Omental fat pad (tissue), 4 donors: ENCODE measurements around the gene OXNAD1. TPM values are rescaled to one million over a fixed set of nuclear protein-coding genes. Genes with fewer than 3 reads are reported as not detected.

ENCODE experiments used
- ATAC-seq: fragments of 150-250 bp; one replicate; pipeline ENCODE4 v1.9.1; 2016; ENCODE audit warnings: mild to moderate bottlenecking, moderate library complexity; ENCODE audit not compliant: low FRiP score
- DNase-seq: peaks from one replicate; pipeline ENCODE4 v3.0.0-alpha.2; 2019; ENCODE audit warnings: low spot score
- CTCF ChIP-seq, 3 donors: fragments of 450-650 bp; IDR thresholded peaks; one replicate each; pipeline ENCODE4 v1.5.1; 2016 to 2017; ENCODE audit warnings: antibody characterized with exemption in 3 of 3, mild to moderate bottlenecking in 3 of 3, moderate library complexity in 2 of 3
- total RNA-seq, 4 donors: library from RNA; depleted of rRNA; stranded (reverse); fragments of >200 nt; gene quantifications; one replicate each; pipeline ENCODE4 v1.1.0, GENCODE V29; 2016

The OXNAD1 gene
- total RNA-seq, 4 donors from 2014 or later = 13.7 to 21.3 (median 15.2) TPM

- ATAC-seq = no peak
- DNase-seq = no peak
- no peak for TF ChIP-seq CTCF (IDR thresholded peaks at IDR 0.05)
Measured at GRCh38 chr3:16330351-16330750, 65.3 kb downstream of the OXNAD1 start.

GRCh38 chr3:16331319-16331883 is 66.4 kb downstream of the OXNAD1 start:
- no peak for DNase-seq
- no peak for TF ChIP-seq CTCF (IDR thresholded peaks at IDR 0.05)
- no peak for ATAC-seq

- ATAC-seq = no peak
- TF ChIP-seq CTCF (IDR thresholded peaks at IDR 0.05) = no peak
- no peak for DNase-seq
Measured at GRCh38 chr3:16332904-16333426, 68.0 kb downstream of the OXNAD1 start.

GRCh38 chr3:16334909-16335308 is 69.9 kb downstream of the OXNAD1 start:
- DNase-seq (no peak), ATAC-seq (no peak)
- TF ChIP-seq CTCF (IDR thresholded peaks at IDR 0.05) = no peak

GRCh38 chr3:16335333-16335732 is 70.3 kb downstream of the OXNAD1 start:
- DNase-seq (no peak), ATAC-seq (no peak)
- TF ChIP-seq CTCF (IDR thresholded peaks at IDR 0.05) = no peak

GRCh38 chr3:16335772-16336645 is 71.0 kb downstream of the OXNAD1 start:
- no peak for ATAC-seq
- TF ChIP-seq CTCF (IDR thresholded peaks at IDR 0.05) = no peak

More at GRCh38 chr3:16335772-16336645, 71.0 kb downstream of the OXNAD1 start:
- no peak for DNase-seq
